ENCODE data around the gene FAM124B. TPM values are rescaled to one million over a fixed set of nuclear protein-coding genes. Genes with fewer than 3 reads are reported as not detected.

The FAM124B gene
- polyA plus RNA-seq, 1 donor (not counting 4 experiments of a cell fraction or from before 2014, with no cell fraction given), result 0.03 TPM

- H3K9ac ChIP-seq (ENCODE audit: control insufficient read depth, extremely low read depth, insufficient read depth, low read length), result no peak overlapping the region
- no peaks in the 10 kb centered on the region for H3K27me3 ChIP-seq (ENCODE audit: control insufficient read depth, extremely low read depth, insufficient read depth, low read length)
- H3K9me3 ChIP-seq (ENCODE audit: control insufficient read depth, low read depth, low read length), result no peaks in the 10 kb centered on the region
- no peak for FAIRE-seq
- H3K4me2 ChIP-seq (ENCODE audit: control insufficient read depth, extremely low read depth, insufficient read depth, low read depth, low read length), result no peak overlapping the region
- no peak overlapping the region for H3K27ac ChIP-seq (ENCODE audit: control insufficient read depth, insufficient read depth, low read length)
- DNase-seq (ENCODE audit: low read depth, low spot score), result no peak
- TF ChIP-seq EZH2 (IDR thresholded peaks at IDR 0.05; ENCODE audit: low read length) (no peak), CTCF (optimal IDR thresholded peaks at IDR 0.05 in 1 of 3, IDR thresholded peaks at IDR 0.05 in 1 of 3, conservative IDR thresholded peaks at IDR 0.05 in 1 of 3; ENCODE audit: extremely low read depth in 1 of 3, insufficient read depth in 2 of 3, low read length in 3 of 3) (no peak)
- no peaks in the 10 kb centered on the region for H3K4me1 ChIP-seq (ENCODE audit: control insufficient read depth, extremely low read depth, insufficient read depth, low read length)
- no peak overlapping the region for H3K4me3 ChIP-seq (ENCODE audit: control insufficient read depth in 2 of 3, extremely low read depth in 1 of 3, insufficient read depth in 2 of 3, low read depth in 1 of 3, low read length in 3 of 3)
- no peaks in the 10 kb centered on the region for H3K79me2 ChIP-seq (ENCODE audit: control insufficient read depth, insufficient read depth, low read length)
- H2AFZ ChIP-seq (ENCODE audit: control insufficient read depth, low read length), result no peak overlapping the region
- dilution Hi-C loops (cut with MboI; ENCODE audit: extremely low pct_ligation_motif_present, low sequenced_read_pairs), result no loop called here
- H3K9me1 ChIP-seq (ENCODE audit: control insufficient read depth, extremely low read depth, insufficient read depth, low read length), result no peaks in the 10 kb centered on the region
- no peaks in the 10 kb centered on the region for H3K36me3 ChIP-seq (ENCODE audit: control insufficient read depth in 2 of 2, extremely low read depth in 1 of 2, insufficient read depth in 2 of 2, low read length in 2 of 2)
- H4K20me1 ChIP-seq (ENCODE audit: control insufficient read depth, extremely low read depth, insufficient read depth, low read length), result no peaks in the 10 kb centered on the region
Measured at GRCh38 chr2:224349396-224349795, 52.5 kb downstream of the FAM124B start.

- Histone ChIP-seq H3K9me1 (ENCODE audit: control insufficient read depth, extremely low read depth, insufficient read depth, low read length) (no peaks in the 10 kb centered on the region), H3K27me3 (ENCODE audit: control insufficient read depth, extremely low read depth, insufficient read depth, low read length) (no peaks in the 10 kb centered on the region), H2AFZ (ENCODE audit: control insufficient read depth, low read length) (no peak overlapping the region), H3K36me3 (ENCODE audit: control insufficient read depth in 2 of 2, extremely low read depth in 1 of 2, insufficient read depth in 2 of 2, low read length in 2 of 2) (no peaks in the 10 kb centered on the region), H3K9ac (ENCODE audit: control insufficient read depth, extremely low read depth, insufficient read depth, low read length) (no peak overlapping the region), H3K9me3 (ENCODE audit: control insufficient read depth, low read depth, low read length) (no peaks in the 10 kb centered on the region), H3K4me2 (ENCODE audit: control insufficient read depth, extremely low read depth, insufficient read depth, low read depth, low read length) (no peak overlapping the region), H3K4me1 (ENCODE audit: control insufficient read depth, extremely low read depth, insufficient read depth, low read length) (no peaks in the 10 kb centered on the region), H3K27ac (ENCODE audit: control insufficient read depth, insufficient read depth, low read length) (no peak overlapping the region), H3K79me2 (ENCODE audit: control insufficient read depth, insufficient read depth, low read length) (no peaks in the 10 kb centered on the region), H3K4me3 (ENCODE audit: control insufficient read depth in 2 of 3, extremely low read depth in 1 of 3, insufficient read depth in 2 of 3, low read depth in 1 of 3, low read length in 3 of 3) (no peak overlapping the region), H4K20me1 (ENCODE audit: control insufficient read depth, extremely low read depth, insufficient read depth, low read length) (no peaks in the 10 kb centered on the region)
- DNase-seq (ENCODE audit: low read depth, low spot score), result no peak
- TF ChIP-seq CTCF (optimal IDR thresholded peaks at IDR 0.05 in 1 of 3, IDR thresholded peaks at IDR 0.05 in 1 of 3, conservative IDR thresholded peaks at IDR 0.05 in 1 of 3; ENCODE audit: extremely low read depth in 1 of 3, insufficient read depth in 2 of 3, low read length in 3 of 3) (no peak), EZH2 (IDR thresholded peaks at IDR 0.05; ENCODE audit: low read length) (no peak)
- no peak for FAIRE-seq
- dilution Hi-C loops (cut with MboI; ENCODE audit: extremely low pct_ligation_motif_present, low sequenced_read_pairs), result no loop called here
Measured at GRCh38 chr2:224347176-224348051, 54.5 kb downstream of the FAM124B start.

All from keratinocyte (primary cell).